ENCODE data around the gene PTGER4. TPM values are rescaled to one million over a fixed set of nuclear protein-coding genes. Genes with fewer than 3 reads are reported as not detected.

PTGER4 gene
- total RNA-seq, result 6.5 and 28.3 TPM in 2 replicates

DNA sequence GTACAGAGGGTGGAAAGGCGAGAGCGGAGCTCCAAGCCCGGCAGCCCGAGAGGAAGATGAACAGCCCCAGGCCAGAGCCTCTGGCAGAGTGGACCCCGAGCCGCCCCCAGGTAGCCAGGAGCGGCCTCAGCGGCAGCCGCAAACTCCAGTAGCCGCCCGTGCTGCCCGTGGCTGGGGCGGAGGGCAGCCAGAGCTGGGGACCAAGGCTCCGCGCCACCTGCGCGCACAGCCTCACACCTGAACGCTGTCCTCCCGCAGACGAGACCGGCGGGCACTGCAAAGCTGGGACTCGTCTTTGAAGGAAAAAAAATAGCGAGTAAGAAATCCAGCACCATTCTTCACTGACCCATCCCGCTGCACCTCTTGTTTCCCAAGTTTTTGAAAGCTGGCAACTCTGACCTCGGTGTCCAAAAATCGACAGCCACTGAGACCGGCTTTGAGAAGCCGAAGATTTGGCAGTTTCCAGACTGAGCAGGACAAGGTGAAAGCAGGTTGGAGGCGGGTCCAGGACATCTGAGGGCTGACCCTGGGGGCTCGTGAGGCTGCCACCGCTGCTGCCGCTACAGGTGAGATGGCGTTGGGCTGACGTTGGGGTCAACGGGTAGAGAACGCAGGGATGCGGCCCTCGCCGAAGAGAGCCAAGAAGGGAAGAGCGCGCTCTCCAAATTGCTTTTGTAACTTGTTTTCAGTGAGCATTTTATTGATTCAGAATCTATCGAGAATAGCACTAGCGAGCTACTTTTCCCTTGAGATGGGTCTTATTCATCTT is at the start of gene PTGER4:
TSS of gene PTGER4 (plus strand) at position 3 of the 769 bp plus-strand sequence. CDS start 1,079 bp downstream, outside the sequence.

Other genes starting within 250 kb of the PTGER4 start
- gene TTC33, start 76.0 kb downstream of the PTGER4 start, total RNA-seq, result 13.0 and 13.7 TPM in 2 replicates
- 49.9 and 65.3 TPM in 2 replicates for gene PRKAA1, start 118.5 kb downstream of the PTGER4 start, total RNA-seq
- gene RPL37, start 155.3 kb downstream of the PTGER4 start, total RNA-seq, result 77.7 and 213 TPM in 2 replicates
- 5.7 and 6.3 TPM in 2 replicates for gene CARD6, start 161.5 kb downstream of the PTGER4 start, total RNA-seq
- 3.1 and 33.9 TPM in 2 replicates for gene C7, start 229.6 kb downstream of the PTGER4 start, total RNA-seq